LNCaP clone FGC (cell line): Measurements from ENCODE around the gene TUBA8.

Experiments
- DNase-seq: peaks from one replicate; pipeline ENCODE4 v3.0.0-alpha.2; 2011; ENCODE audit warnings: low read depth
- H3K4me3 ChIP-seq: 2 replicates; pipeline ENCODE4 v1.5.1; 2011; ENCODE audit warnings: mild to moderate bottlenecking, low read depth, low read length, control low read depth
- TF ChIP-seq, protein P1 (sequence below): IDR thresholded peaks from 2 replicates; pipeline ENCODE4 v1.5.1; 2012; ENCODE audit warnings: mild to moderate bottlenecking; ENCODE audit not compliant: control insufficient read depth, insufficient read depth; ENCODE audit errors: extremely low read depth

Gene TUBA8

DNA sequence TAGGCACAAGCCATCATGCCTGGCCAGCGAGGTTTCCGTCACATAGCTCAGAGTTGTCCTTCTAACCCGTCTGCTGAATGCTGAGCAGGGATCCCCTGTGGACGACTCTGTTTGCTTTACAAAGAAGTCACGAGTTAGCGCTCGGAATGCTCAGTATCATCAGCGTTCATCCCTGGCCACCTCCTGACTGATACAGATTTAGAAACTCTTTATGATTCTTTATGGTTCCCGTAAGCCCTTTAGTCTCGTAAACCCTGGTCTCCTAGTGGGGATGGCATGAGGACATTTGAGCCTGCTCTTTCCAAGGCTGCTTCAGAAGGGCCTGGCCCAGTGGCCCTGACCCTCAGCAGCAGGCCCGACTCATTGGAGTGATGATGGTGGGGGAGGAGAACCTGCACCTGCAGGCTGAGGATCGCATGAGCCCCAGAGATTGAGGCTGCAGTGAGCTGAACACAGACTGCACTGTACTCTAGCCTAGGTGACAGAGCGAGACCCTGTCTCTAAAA, 23.2 kb upstream of the TUBA8 start:
- TF ChIP-seq, protein P1, sequence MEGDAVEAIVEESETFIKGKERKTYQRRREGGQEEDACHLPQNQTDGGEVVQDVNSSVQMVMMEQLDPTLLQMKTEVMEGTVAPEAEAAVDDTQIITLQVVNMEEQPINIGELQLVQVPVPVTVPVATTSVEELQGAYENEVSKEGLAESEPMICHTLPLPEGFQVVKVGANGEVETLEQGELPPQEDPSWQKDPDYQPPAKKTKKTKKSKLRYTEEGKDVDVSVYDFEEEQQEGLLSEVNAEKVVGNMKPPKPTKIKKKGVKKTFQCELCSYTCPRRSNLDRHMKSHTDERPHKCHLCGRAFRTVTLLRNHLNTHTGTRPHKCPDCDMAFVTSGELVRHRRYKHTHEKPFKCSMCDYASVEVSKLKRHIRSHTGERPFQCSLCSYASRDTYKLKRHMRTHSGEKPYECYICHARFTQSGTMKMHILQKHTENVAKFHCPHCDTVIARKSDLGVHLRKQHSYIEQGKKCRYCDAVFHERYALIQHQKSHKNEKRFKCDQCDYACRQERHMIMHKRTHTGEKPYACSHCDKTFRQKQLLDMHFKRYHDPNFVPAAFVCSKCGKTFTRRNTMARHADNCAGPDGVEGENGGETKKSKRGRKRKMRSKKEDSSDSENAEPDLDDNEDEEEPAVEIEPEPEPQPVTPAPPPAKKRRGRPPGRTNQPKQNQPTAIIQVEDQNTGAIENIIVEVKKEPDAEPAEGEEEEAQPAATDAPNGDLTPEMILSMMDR, result no peak
- no peak overlapping the region for H3K4me3 ChIP-seq
- no peak for DNase-seq

DNA sequence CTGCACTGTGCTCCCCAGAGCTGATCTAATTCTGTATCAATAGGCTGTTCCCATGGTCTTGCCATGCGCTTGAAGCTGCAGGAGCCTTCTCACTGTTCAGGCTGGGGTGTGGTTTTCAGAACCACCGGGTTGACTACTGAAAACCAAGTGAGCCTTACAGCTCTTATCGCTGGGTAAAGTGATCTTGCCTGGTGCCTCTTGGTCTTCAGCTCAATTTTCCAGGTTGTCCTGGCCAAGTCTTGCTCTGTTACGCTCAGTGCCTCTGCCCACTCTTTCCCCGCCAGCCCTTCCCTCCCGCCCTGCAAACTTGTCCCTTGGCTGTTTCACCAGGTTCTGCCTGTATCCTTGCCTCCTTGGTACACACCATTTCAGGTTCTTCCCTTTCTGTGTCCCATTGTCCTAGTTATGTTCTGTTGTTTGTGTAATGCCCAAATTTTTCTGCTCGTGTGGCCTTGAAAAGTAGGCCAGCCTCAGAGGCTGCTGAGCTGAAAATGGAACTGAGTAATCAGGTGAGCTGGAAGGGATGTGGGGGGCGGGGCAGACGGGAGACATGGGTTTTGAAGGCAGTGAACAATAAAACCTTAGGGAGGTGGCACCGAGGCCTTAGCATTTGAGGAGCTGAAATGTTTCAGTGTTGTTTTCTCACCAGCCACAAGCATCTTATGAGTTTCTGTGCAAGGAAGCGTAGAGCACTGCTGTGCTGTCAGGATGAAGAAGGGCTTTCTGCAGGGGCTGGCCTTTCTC, 21.6 kb upstream of the TUBA8 start:
- no peak for DNase-seq
- H3K4me3 ChIP-seq, result no peak overlapping the region
- TF ChIP-seq, protein P1, result no peak

DNA sequence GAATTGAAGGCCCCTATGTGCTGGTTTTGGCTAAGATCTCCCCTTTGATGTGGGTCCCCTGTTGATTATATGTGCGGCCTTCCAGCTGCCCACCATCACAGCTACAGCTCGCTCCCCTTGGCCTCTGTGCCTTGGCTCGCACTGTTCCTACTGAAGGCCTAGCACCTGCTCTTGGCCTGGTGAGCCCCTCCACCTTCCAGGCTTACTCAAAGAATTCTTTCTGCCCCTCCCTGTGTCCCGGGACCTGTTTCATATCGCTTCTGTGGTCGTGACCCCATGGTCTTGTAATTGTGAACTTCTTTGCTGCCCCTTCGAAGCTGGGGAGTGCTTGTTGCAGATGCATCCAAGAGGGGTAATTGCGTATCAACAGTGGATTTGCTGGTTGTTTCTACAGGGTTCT, 20.3 kb upstream of the TUBA8 start:
- DNase-seq, result no peak
- no peak overlapping the region for H3K4me3 ChIP-seq
- TF ChIP-seq, protein P1, result no peak

DNA sequence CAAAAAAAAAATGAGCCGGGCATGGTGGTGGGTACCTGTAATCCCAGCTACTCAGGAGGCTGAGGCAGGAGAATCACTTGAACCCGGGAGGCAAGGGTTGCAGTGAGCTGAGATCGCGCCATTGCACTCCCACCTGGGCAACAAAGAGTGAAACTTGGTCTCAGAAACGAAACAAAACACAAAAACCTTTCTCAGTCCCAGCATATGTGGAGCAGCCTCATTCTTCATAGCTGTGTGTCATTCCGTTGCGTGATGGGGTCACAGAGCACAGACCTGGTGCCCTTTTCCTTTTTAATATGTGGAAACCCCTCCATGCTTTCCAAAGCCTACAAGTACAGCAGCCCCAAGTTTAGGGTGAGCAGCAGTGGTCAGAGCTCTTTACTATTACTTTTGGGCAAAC, 19.1 kb upstream of the TUBA8 start:
- H3K4me3 ChIP-seq, result no peak overlapping the region
- TF ChIP-seq, protein P1, result no peak
- DNase-seq, result no peak

DNA sequence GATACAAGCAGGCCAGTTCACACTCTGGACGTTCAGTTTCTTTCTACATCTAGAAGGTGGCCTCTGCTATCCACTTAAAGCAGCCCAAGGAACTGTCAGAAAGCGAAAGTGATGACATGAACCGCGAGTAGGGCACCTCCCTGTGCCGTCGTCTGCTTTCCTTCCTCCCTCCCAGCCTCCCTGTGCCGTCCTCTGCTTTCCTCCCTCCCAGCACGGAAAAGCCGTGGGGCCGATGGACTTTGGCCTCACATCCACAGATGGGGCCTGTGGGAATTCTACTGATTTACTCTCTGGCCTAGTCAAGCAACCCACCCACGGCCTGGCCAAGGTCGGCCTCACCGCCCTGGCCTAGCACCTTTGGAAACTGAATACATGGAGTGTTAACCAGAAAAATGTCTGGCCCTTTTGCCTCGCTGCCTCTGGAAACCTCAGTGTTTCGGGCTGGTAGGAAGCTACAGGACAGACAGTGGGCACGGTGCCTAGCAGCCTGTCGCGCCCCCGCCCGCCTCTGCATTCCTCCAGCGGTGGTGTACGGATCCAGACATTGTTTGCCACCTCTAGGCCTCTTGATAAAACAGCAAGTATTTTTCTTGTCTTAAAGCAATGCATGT, 18.6 kb upstream of the TUBA8 start:
- no peak overlapping the region for H3K4me3 ChIP-seq
- DNase-seq, result no peak

DNA sequence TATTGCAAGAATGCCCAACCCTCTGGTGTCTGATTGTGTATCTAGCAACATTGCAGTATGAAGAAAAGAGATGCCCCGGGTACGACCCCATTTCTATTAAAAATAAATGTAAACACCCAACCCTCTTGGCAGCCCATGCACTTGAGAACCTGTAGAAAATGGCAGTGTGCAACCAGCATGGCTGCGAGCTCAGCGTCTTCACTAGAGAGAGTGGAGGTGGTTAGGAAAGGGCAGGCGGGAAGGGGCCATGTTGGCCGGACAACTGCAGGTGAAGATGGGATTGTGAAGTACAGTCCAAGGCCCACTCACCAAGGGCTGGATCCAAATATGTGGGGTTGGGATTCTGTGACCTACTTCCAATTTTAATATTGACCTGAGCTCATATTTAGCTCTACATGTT, 16.9 kb upstream of the TUBA8 start:
- TF ChIP-seq, protein P1, result no peak
- DNase-seq, result no peak
- no peak overlapping the region for H3K4me3 ChIP-seq

More for the DNA sequence above, 18.6 kb upstream of the TUBA8 start:
- TF ChIP-seq, protein P1, result no peak
